Natural killer cell (primary cell): Measurements from ENCODE around the gene MRPL53. TPM values are rescaled to one million over a fixed set of nuclear protein-coding genes. Genes with fewer than 3 reads are reported as not detected.

ENCODE experiments used
- ATAC-seq, 3 donors: fragments of 150-1000 bp in 2 of 3; fragments of 200-7000 bp in 1 of 3; cut with Tn5 transposase; 1 replicate in 1 of 3; 2 replicates in 2 of 3; pipeline ENCODE4 v1.10.0; 2021; ENCODE audit warnings: mild to moderate bottlenecking in 2 of 3, moderate library complexity in 2 of 3
- DNase-seq, 2 donors: peaks; one replicate each; pipeline versions ENCODE4 v3.0.0 to v3.0.0-alpha.2; 2013 to 2021; ENCODE audit warnings: mixed read lengths in 1 of 2
- H3K27ac ChIP-seq: one replicate; pipeline ENCODE4 v1.5.1; 2013; ENCODE audit warnings: mild to moderate bottlenecking, low read length
- H3K27me3 ChIP-seq: one replicate; pipeline ENCODE4 v1.6.1; 2013; ENCODE audit warnings: low read length; ENCODE audit not compliant: control insufficient read depth, insufficient read depth
- H3K36me3 ChIP-seq: one replicate; pipeline ENCODE4 v1.6.1; 2013; ENCODE audit warnings: low read length; ENCODE audit not compliant: control insufficient read depth, insufficient read depth
- H3K4me1 ChIP-seq: one replicate; pipeline ENCODE4 v1.6.1; 2013; ENCODE audit warnings: low read length; ENCODE audit not compliant: control insufficient read depth, insufficient read depth
- H3K4me3 ChIP-seq: one replicate; pipeline ENCODE4 v1.5.1; 2013; ENCODE audit warnings: low read length
- H3K9me3 ChIP-seq: one replicate; pipeline ENCODE4 v1.6.1; 2013; ENCODE audit warnings: low read length; ENCODE audit not compliant: control insufficient read depth, insufficient read depth
- H3K27ac Mint-ChIP-seq, 2 donors: one replicate each; pipeline ENCODE4 v1.8.0; 2022; ENCODE audit warnings: mild to moderate bottlenecking in 2 of 2, mixed read lengths in 2 of 2, moderate library complexity in 1 of 2
- H3K27me3 Mint-ChIP-seq, 2 donors: one replicate each; pipeline ENCODE4 v1.8.0; 2022; ENCODE audit warnings: low read depth in 2 of 2, mixed read lengths in 2 of 2
- H3K36me3 Mint-ChIP-seq: one replicate; pipeline ENCODE4 v1.8.0; 2022; ENCODE audit warnings: mixed read lengths
- H3K4me1 Mint-ChIP-seq, 2 donors: one replicate each; pipeline ENCODE4 v1.8.0; 2022; ENCODE audit warnings: mixed read lengths in 2 of 2
- H3K4me3 Mint-ChIP-seq: one replicate; pipeline ENCODE4 v1.8.0; 2022; ENCODE audit warnings: mild to moderate bottlenecking, moderate library complexity, mixed read lengths
- H3K9me3 Mint-ChIP-seq, 2 donors: one replicate each; pipeline ENCODE4 v1.8.0; 2022; ENCODE audit warnings: mixed read lengths in 2 of 2
- CTCF ChIP-seq: fragments of 200-600 bp; IDR thresholded peaks from one replicate; pipeline ENCODE4 v1.8.0; 2022; ENCODE audit warnings: antibody characterized with exemption
- WGBS: methylation state at CpG from one replicate; pipeline ENCODE4 v1.1.7; 2013; ENCODE audit warnings: missing lambda C conversion rate; ENCODE audit not compliant: insufficient coverage; 5-methylcytosine and 5-hydroxymethylcytosine counted together
- intact Hi-C: fragments of 100-400 bp; cut with micrococcal nuclease; formaldehyde crosslinking; loops from one replicate; pipeline ENCODE4 v1.14.2; 2022
- total RNA-seq, 4 donors: library from RNA; stranded (reverse); fragments of 120-200 nt in 1 of 4; gene quantifications; one replicate each; pipeline versions ENCODE4 v1.2.3 to v1.2.4, GENCODE V29; 2013 to 2022

MRPL53 gene
- total RNA-seq, 3 donors from 2014 or later (not counting 1 experiment from before 2014, with no cell fraction given) = 42.4 to 49.7 (median 42.4) TPM

- Mint-ChIP-seq H3K4me1 (no peaks in the 10 kb centered on the region), H3K9me3 (no peaks in the 10 kb centered on the region), H3K4me3 (no peak overlapping the region), H3K36me3 (no peaks in the 10 kb centered on the region), H3K27ac (no peak overlapping the region), H3K27me3 (no peaks in the 10 kb centered on the region)
- H3K27me3 ChIP-seq = no peaks in the 10 kb centered on the region
- ATAC-seq (no peak), DNase-seq (no peak)
- intact Hi-C loops = no loop called here
- H3K4me3 ChIP-seq = no peak overlapping the region
- no peak overlapping the region for H3K27ac ChIP-seq
- 94% methylated on average over 17 of the region's 18 CpGs for WGBS
- no peaks in the 10 kb centered on the region for H3K4me1 ChIP-seq
- H3K36me3 ChIP-seq = peaks cover 11% of the 10 kb centered on the region
- H3K9me3 ChIP-seq = no peaks in the 10 kb centered on the region
- no peak for TF ChIP-seq CTCF
Observed at GRCh38 chr2:74429487-74430451, 42.7 kb downstream of the MRPL53 start.

GRCh38 chr2:74428675-74429074 lies 43.8 kb downstream of the MRPL53 start:
- Histone ChIP-seq H3K9me3 (no peaks in the 10 kb centered on the region), H3K4me3 (no peak overlapping the region), H3K27me3 (no peaks in the 10 kb centered on the region), H3K36me3 (peaks cover 11% of the 10 kb centered on the region), H3K4me1 (no peaks in the 10 kb centered on the region), H3K27ac (no peak overlapping the region)
- no peaks in the 10 kb centered on the region for H3K9me3 Mint-ChIP-seq
- H3K27me3 Mint-ChIP-seq = no peaks in the 10 kb centered on the region
- H3K27ac Mint-ChIP-seq = peak overlapping the region in 1 of 2 donors; percentile 5
- DNase-seq = no peak
- H3K4me3 Mint-ChIP-seq = no peak overlapping the region
- no peaks in the 10 kb centered on the region for H3K36me3 Mint-ChIP-seq
- no peaks in the 10 kb centered on the region for H3K4me1 Mint-ChIP-seq
- ATAC-seq = no peak
- 91% methylated on average over 3 of the region's 5 CpGs for WGBS
- no peak for TF ChIP-seq CTCF
- intact Hi-C loops = no loop called here

- Histone ChIP-seq H3K27me3 (no peaks in the 10 kb centered on the region), H3K27ac (no peak overlapping the region), H3K4me1 (no peaks in the 10 kb centered on the region), H3K36me3 (peaks cover 11% of the 10 kb centered on the region), H3K4me3 (no peak overlapping the region), H3K9me3 (no peaks in the 10 kb centered on the region)
- no peaks in the 10 kb centered on the region for H3K36me3 Mint-ChIP-seq
- H3K27me3 Mint-ChIP-seq = no peaks in the 10 kb centered on the region
- intact Hi-C loops = no loop called here
- peaks cover 0 to 6% of the 10 kb centered on the region in 2 donors for H3K4me1 Mint-ChIP-seq
- no peak overlapping the region for H3K4me3 Mint-ChIP-seq
- WGBS = 88% methylated on average over 3 of the region's 3 CpGs
- H3K27ac Mint-ChIP-seq = peak overlapping the region; percentile 17 to 96
- ATAC-seq (no peak), DNase-seq (no peak)
- no peak for TF ChIP-seq CTCF
- H3K9me3 Mint-ChIP-seq = no peaks in the 10 kb centered on the region
Observed at GRCh38 chr2:74427551-74427950, 44.9 kb downstream of the MRPL53 start.
